Limb (tissue), 2 donors: Measurements from ENCODE around the gene TMC3.

ENCODE experiments used
- DNase-seq, 2 donors: peaks; one replicate each; pipeline ENCODE4 v3.0.0-alpha.2; 2016; ENCODE audit errors: extremely low spot score in 2 of 2

TMC3 gene

GRCh38 chr15:81298611-81299010 lies 75.4 kb downstream of the TMC3 start:
- no peak for DNase-seq

GRCh38 chr15:81297603-81298575 lies 76.1 kb downstream of the TMC3 start:
- DNase-seq = no peak

- DNase-seq = no peak
These were observed 76.9 kb downstream of the TMC3 start for GRCh38 chr15:81297147-81297572.

- no peak for DNase-seq
These were observed 77.3 kb downstream of the TMC3 start for GRCh38 chr15:81296673-81297072.

GRCh38 chr15:81296186-81296585 lies 77.8 kb downstream of the TMC3 start:
- DNase-seq = no peak

- no peak for DNase-seq
These were observed 78.4 kb downstream of the TMC3 start for GRCh38 chr15:81295486-81296121.

- no peak for DNase-seq
These were observed 79.5 kb downstream of the TMC3 start for GRCh38 chr15:81294516-81294880.

- DNase-seq = no peak
These were observed 80.1 kb downstream of the TMC3 start for GRCh38 chr15:81293728-81294515.

GRCh38 chr15:81292523-81293001 lies 81.5 kb downstream of the TMC3 start:
- DNase-seq = no peak

GRCh38 chr15:81291916-81292522 lies 82.0 kb downstream of the TMC3 start:
- DNase-seq = no peak

GRCh38 chr15:81289910-81290309 lies 84.1 kb downstream of the TMC3 start:
- DNase-seq = no peak

- DNase-seq = no peak
These were observed 85.4 kb downstream of the TMC3 start for GRCh38 chr15:81288616-81289015.

- DNase-seq = no peak
These were observed 86.0 kb downstream of the TMC3 start for GRCh38 chr15:81288040-81288439.

- no peak for DNase-seq
These were observed 87.3 kb downstream of the TMC3 start for GRCh38 chr15:81286621-81287121.

GRCh38 chr15:81285461-81285860 lies 88.6 kb downstream of the TMC3 start:
- DNase-seq = no peak

- no peak for DNase-seq
These were observed 89.6 kb downstream of the TMC3 start for GRCh38 chr15:81284256-81285031.

GRCh38 chr15:81282911-81283310 lies 91.1 kb downstream of the TMC3 start:
- no peak for DNase-seq

GRCh38 chr15:81282606-81282895 lies 91.5 kb downstream of the TMC3 start:
- DNase-seq = no peak

GRCh38 chr15:81281766-81282605 lies 92.0 kb downstream of the TMC3 start:
- no peak for DNase-seq

GRCh38 chr15:81281456-81281735 lies 92.6 kb downstream of the TMC3 start:
- DNase-seq = no peak
